ENCODE results near the gene TRDN. TPM values are rescaled to one million over a fixed set of nuclear protein-coding genes. Genes with fewer than 3 reads are reported as not detected.

Gene TRDN
- total and polyA plus RNA-seq, 2 donors from 2014 or later = 0.19 TPM; not detected in 1

DNA sequence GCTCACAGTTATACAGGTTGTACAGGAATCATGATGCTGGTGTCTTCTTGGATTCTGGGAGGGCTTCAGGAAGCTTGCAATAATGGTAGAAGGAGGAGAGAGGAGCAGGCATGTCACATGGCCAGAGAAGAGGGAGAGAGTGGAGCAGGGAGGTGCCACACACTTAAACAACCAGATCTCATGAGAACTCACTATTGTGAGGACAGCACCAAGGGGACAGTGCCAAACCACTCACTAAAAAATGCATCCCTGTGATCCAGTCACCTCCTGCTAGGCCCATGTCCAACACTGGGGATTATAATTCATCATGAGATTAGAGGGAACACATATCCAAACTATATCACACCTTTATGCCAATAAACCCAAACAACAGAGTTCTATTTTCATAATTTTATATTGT lies 67.2 kb downstream of the TRDN start:
- H3K9me3 ChIP-seq (ENCODE audit: control insufficient read depth in 2 of 3, insufficient read depth in 1 of 3, low read length in 3 of 3) = no peaks in the 10 kb centered on the region
- no peaks in the 10 kb centered on the region for H3K4me1 ChIP-seq (ENCODE audit: control insufficient read depth in 2 of 3, insufficient read depth in 2 of 3, low read depth in 1 of 3, low read length in 3 of 3)
- H3K36me3 ChIP-seq (ENCODE audit: control insufficient read depth in 2 of 3, insufficient read depth in 3 of 3, low read length in 3 of 3) = no peaks in the 10 kb centered on the region
- intact Hi-C loops (cut with DNase I) = no loop called here
- TF ChIP-seq, protein P1, sequence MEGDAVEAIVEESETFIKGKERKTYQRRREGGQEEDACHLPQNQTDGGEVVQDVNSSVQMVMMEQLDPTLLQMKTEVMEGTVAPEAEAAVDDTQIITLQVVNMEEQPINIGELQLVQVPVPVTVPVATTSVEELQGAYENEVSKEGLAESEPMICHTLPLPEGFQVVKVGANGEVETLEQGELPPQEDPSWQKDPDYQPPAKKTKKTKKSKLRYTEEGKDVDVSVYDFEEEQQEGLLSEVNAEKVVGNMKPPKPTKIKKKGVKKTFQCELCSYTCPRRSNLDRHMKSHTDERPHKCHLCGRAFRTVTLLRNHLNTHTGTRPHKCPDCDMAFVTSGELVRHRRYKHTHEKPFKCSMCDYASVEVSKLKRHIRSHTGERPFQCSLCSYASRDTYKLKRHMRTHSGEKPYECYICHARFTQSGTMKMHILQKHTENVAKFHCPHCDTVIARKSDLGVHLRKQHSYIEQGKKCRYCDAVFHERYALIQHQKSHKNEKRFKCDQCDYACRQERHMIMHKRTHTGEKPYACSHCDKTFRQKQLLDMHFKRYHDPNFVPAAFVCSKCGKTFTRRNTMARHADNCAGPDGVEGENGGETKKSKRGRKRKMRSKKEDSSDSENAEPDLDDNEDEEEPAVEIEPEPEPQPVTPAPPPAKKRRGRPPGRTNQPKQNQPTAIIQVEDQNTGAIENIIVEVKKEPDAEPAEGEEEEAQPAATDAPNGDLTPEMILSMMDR (IDR thresholded peaks at IDR 0.05; ENCODE audit: borderline replicate concordance, extremely low read depth, insufficient read depth) = no peak
- DNase-seq = no peak
- no peak for FAIRE-seq
- H3K9ac ChIP-seq (ENCODE audit: low read length in 3 of 3) = no peak overlapping the region
- no peaks in the 10 kb centered on the region for H3K27me3 ChIP-seq (ENCODE audit: control insufficient read depth, insufficient read depth, low read length)
- H3K27ac ChIP-seq (ENCODE audit: low read depth in 2 of 2, low read length in 2 of 2) = no peak overlapping the region
- no peak overlapping the region for H3K4me3 ChIP-seq (ENCODE audit: low read length in 3 of 3)

DNA sequence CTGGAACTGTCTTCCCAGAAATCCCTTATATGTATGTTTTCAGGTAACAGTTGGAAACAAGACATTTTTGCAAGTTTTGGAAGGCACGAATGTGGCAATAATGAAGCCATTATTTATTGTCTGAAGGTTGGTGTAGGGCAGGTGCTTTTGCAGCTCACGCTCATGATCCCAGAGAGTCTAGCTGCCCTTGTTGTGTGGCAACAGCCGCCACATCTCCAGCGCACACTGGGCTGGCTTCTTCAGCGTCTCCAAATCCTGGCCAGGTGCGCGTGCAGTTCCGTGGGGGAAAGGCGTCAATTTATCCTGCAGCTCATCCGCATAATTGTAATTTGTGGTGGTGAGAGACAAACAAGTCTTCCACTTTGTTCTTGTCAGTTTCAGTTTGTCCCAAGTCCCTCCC lies 71.2 kb downstream of the TRDN start:
- DNase-seq = no peak
- FAIRE-seq = no peak
- Histone ChIP-seq H3K4me3 (ENCODE audit: low read length in 3 of 3) (no peak overlapping the region), H3K9me3 (ENCODE audit: control insufficient read depth in 2 of 3, insufficient read depth in 1 of 3, low read length in 3 of 3) (no peaks in the 10 kb centered on the region), H3K27ac (ENCODE audit: low read depth in 2 of 2, low read length in 2 of 2) (no peak overlapping the region), H3K4me1 (ENCODE audit: control insufficient read depth in 2 of 3, insufficient read depth in 2 of 3, low read depth in 1 of 3, low read length in 3 of 3) (no peaks in the 10 kb centered on the region), H3K27me3 (ENCODE audit: control insufficient read depth, insufficient read depth, low read length) (no peaks in the 10 kb centered on the region), H3K9ac (ENCODE audit: low read length in 3 of 3) (no peak overlapping the region), H3K36me3 (ENCODE audit: control insufficient read depth in 2 of 3, insufficient read depth in 3 of 3, low read length in 3 of 3) (no peaks in the 10 kb centered on the region)
- TF ChIP-seq, protein P1 (IDR thresholded peaks at IDR 0.05; ENCODE audit: borderline replicate concordance, extremely low read depth, insufficient read depth) = no peak
- intact Hi-C loops (cut with DNase I) = no loop called here

DNA sequence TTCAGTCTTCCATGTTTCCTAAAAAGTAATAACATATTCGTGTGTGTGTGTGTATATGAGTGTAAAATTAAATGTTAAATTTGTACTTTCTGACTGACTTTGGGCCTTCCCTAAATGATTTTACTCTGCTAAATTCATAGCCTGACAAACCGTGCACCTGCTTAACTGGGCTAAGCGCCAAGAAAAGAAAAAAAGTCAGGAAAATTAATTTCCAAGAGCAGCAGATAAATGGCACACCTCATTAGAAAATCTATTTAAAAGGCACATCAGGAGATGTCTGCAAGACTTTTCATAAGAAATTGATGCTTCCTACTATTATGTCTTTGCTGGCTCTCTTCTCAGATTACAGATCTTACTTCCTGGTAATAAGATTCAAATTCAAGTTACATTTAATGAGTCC lies 72.4 kb downstream of the TRDN start:
- Histone ChIP-seq H3K27ac (ENCODE audit: low read depth in 2 of 2, low read length in 2 of 2) (no peak overlapping the region), H3K27me3 (ENCODE audit: control insufficient read depth, insufficient read depth, low read length) (no peaks in the 10 kb centered on the region), H3K4me3 (ENCODE audit: low read length in 3 of 3) (no peak overlapping the region), H3K9me3 (ENCODE audit: control insufficient read depth in 2 of 3, insufficient read depth in 1 of 3, low read length in 3 of 3) (no peaks in the 10 kb centered on the region), H3K36me3 (ENCODE audit: control insufficient read depth in 2 of 3, insufficient read depth in 3 of 3, low read length in 3 of 3) (no peaks in the 10 kb centered on the region), H3K9ac (ENCODE audit: low read length in 3 of 3) (no peak overlapping the region), H3K4me1 (ENCODE audit: control insufficient read depth in 2 of 3, insufficient read depth in 2 of 3, low read depth in 1 of 3, low read length in 3 of 3) (no peaks in the 10 kb centered on the region)
- DNase-seq (peak in 1 of 5 donors; percentile 10), FAIRE-seq (no peak)
- intact Hi-C loops (cut with DNase I) = no loop called here
- TF ChIP-seq, protein P1 (IDR thresholded peaks at IDR 0.05; ENCODE audit: borderline replicate concordance, extremely low read depth, insufficient read depth) = no peak

DNA sequence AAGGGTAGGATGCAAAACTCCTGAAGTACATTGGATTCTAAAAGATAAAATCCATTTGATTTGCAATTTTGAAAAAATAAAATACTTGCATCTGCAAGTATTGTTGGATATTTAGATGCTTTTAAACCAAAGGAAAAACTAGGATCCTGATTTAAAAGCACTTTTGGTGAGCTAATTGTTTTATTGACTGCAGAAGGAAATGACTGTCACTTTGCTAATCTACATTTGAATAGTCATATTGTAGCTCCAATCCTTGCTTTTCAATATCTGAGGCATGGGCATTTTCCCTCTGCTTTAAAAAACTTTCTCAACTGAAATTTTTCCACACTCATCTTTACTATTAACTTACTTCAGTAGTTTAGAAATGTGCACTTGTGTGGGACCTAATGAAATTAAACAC lies 74.1 kb downstream of the TRDN start:
- Histone ChIP-seq H3K4me1 (ENCODE audit: control insufficient read depth in 2 of 3, insufficient read depth in 2 of 3, low read depth in 1 of 3, low read length in 3 of 3) (no peaks in the 10 kb centered on the region), H3K9ac (ENCODE audit: low read length in 3 of 3) (no peak overlapping the region), H3K9me3 (ENCODE audit: control insufficient read depth in 2 of 3, insufficient read depth in 1 of 3, low read length in 3 of 3) (no peaks in the 10 kb centered on the region), H3K27ac (ENCODE audit: low read depth in 2 of 2, low read length in 2 of 2) (no peak overlapping the region), H3K27me3 (ENCODE audit: control insufficient read depth, insufficient read depth, low read length) (no peaks in the 10 kb centered on the region), H3K4me3 (ENCODE audit: low read length in 3 of 3) (no peak overlapping the region), H3K36me3 (ENCODE audit: control insufficient read depth in 2 of 3, insufficient read depth in 3 of 3, low read length in 3 of 3) (no peaks in the 10 kb centered on the region)
- no peak for DNase-seq
- FAIRE-seq = no peak
- intact Hi-C loops (cut with DNase I) = no loop called here
- TF ChIP-seq, protein P1 (IDR thresholded peaks at IDR 0.05; ENCODE audit: borderline replicate concordance, extremely low read depth, insufficient read depth) = no peak
